H9 (cell line): ENCODE measurements around the gene BRSK2. TPM values are rescaled to one million over a fixed set of nuclear protein-coding genes. Genes with fewer than 3 reads are reported as not detected.
A peak's percentile ranks its signal among the peaks of the same experiment; 100 is the strongest.
"Not testable (repeated sequence)": the region's sequence is repeated elsewhere in the genome, so short reads cannot be mapped to it uniquely, and the experiment has no call there.

ENCODE experiments used
- DNase-seq: peaks from one replicate; pipeline ENCODE4 v3.0.0-alpha.2; 2017
- H2AFZ ChIP-seq: one replicate; pipeline ENCODE4 v1.6.1; 2013; ENCODE audit warnings: mild to moderate bottlenecking, low read length, control low read depth, moderate library complexity
- H2AK5ac ChIP-seq: 2 replicates; pipeline ENCODE4 v1.6.1; 2013; ENCODE audit warnings: low read length, control low read depth, mixed read lengths; ENCODE audit not compliant: insufficient read length
- H2BK120ac ChIP-seq: one replicate; pipeline ENCODE4 v1.6.1; 2013; ENCODE audit warnings: low read depth, mild to moderate bottlenecking, low read length, control low read depth, inconsistent platforms; ENCODE audit not compliant: poor library complexity, severe bottlenecking
- H2BK12ac ChIP-seq: 2 replicates; pipeline ENCODE4 v1.6.1; 2013; ENCODE audit warnings: low read length, control low read depth, mixed read lengths, low read depth; ENCODE audit not compliant: insufficient read length
- H2BK15ac ChIP-seq: 2 replicates; pipeline ENCODE4 v1.6.1; 2013; ENCODE audit warnings: low read depth, low read length, control low read depth
- H2BK20ac ChIP-seq: one replicate; pipeline ENCODE4 v1.6.1; 2013; ENCODE audit warnings: low read depth, mild to moderate bottlenecking, low read length, control low read depth, inconsistent platforms; ENCODE audit not compliant: poor library complexity, severe bottlenecking
- H2BK5ac ChIP-seq: 2 replicates; pipeline ENCODE4 v1.6.1; 2013; ENCODE audit warnings: low read length, control low read depth, mixed read lengths; ENCODE audit not compliant: insufficient read length
- H3K14ac ChIP-seq: 2 replicates; pipeline ENCODE4 v1.6.1; 2013; ENCODE audit warnings: low read length, control low read depth; ENCODE audit not compliant: insufficient read depth
- H3K18ac ChIP-seq: 2 replicates; pipeline ENCODE4 v1.6.1; 2013; ENCODE audit warnings: low read depth, mild to moderate bottlenecking, mixed read lengths, low read length, control low read depth; ENCODE audit not compliant: insufficient read length
- H3K23ac ChIP-seq: 2 replicates; pipeline ENCODE4 v1.6.1; 2013; ENCODE audit warnings: low read length, control low read depth, mixed read lengths, low read depth; ENCODE audit not compliant: insufficient read length
- H3K23me2 ChIP-seq: 2 replicates; pipeline ENCODE4 v1.6.1; 2013; ENCODE audit warnings: low read depth, mild to moderate bottlenecking, mixed read lengths, low read length, control low read depth; ENCODE audit not compliant: insufficient read length, poor library complexity, severe bottlenecking
- H3K27ac ChIP-seq: 2 replicates; pipeline ENCODE4 v1.5.1; 2013; ENCODE audit warnings: low read length, control low read depth, mixed read lengths, low read depth; ENCODE audit not compliant: insufficient read length
- H3K27me3 ChIP-seq: 2 replicates; pipeline ENCODE4 v1.6.1; 2013; ENCODE audit warnings: low read length, control low read depth, inconsistent platforms; ENCODE audit not compliant: insufficient read depth
- H3K4ac ChIP-seq: 2 replicates; pipeline ENCODE4 v1.6.1; 2013; ENCODE audit warnings: low read depth, mild to moderate bottlenecking, control low read depth, inconsistent platforms, low read length, moderate library complexity
- H3K4me1 ChIP-seq: 2 replicates; pipeline ENCODE4 v1.6.1; 2013; ENCODE audit warnings: low read length, control low read depth, inconsistent platforms; ENCODE audit not compliant: insufficient read depth
- H3K4me2 ChIP-seq: 2 replicates; pipeline ENCODE4 v1.6.1; 2013; ENCODE audit warnings: low read length, control low read depth, mixed read lengths; ENCODE audit not compliant: insufficient read length, insufficient read depth
- H3K56ac ChIP-seq: 2 replicates; pipeline ENCODE4 v1.6.1; 2013; ENCODE audit warnings: low read depth, mild to moderate bottlenecking, mixed read lengths, low read length, control low read depth; ENCODE audit not compliant: insufficient read length
- H3K79me1 ChIP-seq: 2 replicates; pipeline ENCODE4 v1.6.1; 2013; ENCODE audit warnings: low read depth, mild to moderate bottlenecking, moderate library complexity, low read length, control low read depth, inconsistent platforms; ENCODE audit not compliant: insufficient read depth, poor library complexity, severe bottlenecking
- H3K79me2 ChIP-seq: 2 replicates; pipeline ENCODE4 v1.6.1; 2013; ENCODE audit warnings: low read length, control low read depth, inconsistent platforms; ENCODE audit not compliant: insufficient read depth
- H3K9ac ChIP-seq: 2 replicates; pipeline ENCODE4 v1.6.1; 2013; ENCODE audit warnings: low read length, control low read depth, mixed read lengths; ENCODE audit not compliant: insufficient read length; ENCODE audit errors: extremely low read depth
- H3K9me3 ChIP-seq: one replicate; pipeline ENCODE4 v1.6.1; 2013; ENCODE audit warnings: low read depth, low read length, inconsistent platforms; ENCODE audit not compliant: control insufficient read depth
- H3T11ph ChIP-seq: one replicate; pipeline ENCODE4 v1.6.1; 2013; ENCODE audit warnings: mild to moderate bottlenecking, low read length, control low read depth, inconsistent platforms
- H4K20me1 ChIP-seq: one replicate; pipeline ENCODE4 v1.6.1; 2013; ENCODE audit not compliant: control insufficient read depth, insufficient read length, insufficient read depth
- H4K5ac ChIP-seq: 2 replicates; pipeline ENCODE4 v1.6.1; 2013; ENCODE audit warnings: low read depth, mild to moderate bottlenecking, mixed read lengths, low read length, control low read depth; ENCODE audit not compliant: insufficient read length
- H4K8ac ChIP-seq: replicated peaks from 2 replicates; pipeline ENCODE4 v1.6.1; 2013; ENCODE audit warnings: low read length, control low read depth, mixed read lengths, low read depth; ENCODE audit not compliant: insufficient read length
- H4K91ac ChIP-seq: 2 replicates; pipeline ENCODE4 v1.6.1; 2013; ENCODE audit warnings: low read depth, mild to moderate bottlenecking, moderate library complexity, mixed read lengths, low read length, control low read depth; ENCODE audit not compliant: insufficient read length
- H3K27ac Mint-ChIP-seq, 3 experiments: 2 replicates in 2 of 3; 3 replicates in 1 of 3; pipeline ENCODE4 v1.8.0; 2020 to 2021; ENCODE audit warnings: mixed read lengths in 3 of 3, mild to moderate bottlenecking in 1 of 3, moderate library complexity in 1 of 3
- H3K27me3 Mint-ChIP-seq: 2 replicates; pipeline ENCODE4 v1.8.0; 2021; ENCODE audit warnings: low read depth, mild to moderate bottlenecking, moderate library complexity, mixed read lengths
- H3K36me3 Mint-ChIP-seq, 3 experiments: 2 replicates in 2 of 3; 3 replicates in 1 of 3; pipeline ENCODE4 v1.8.0; 2020 to 2021; ENCODE audit warnings: low read depth in 3 of 3, mixed read lengths in 3 of 3; ENCODE audit not compliant: insufficient read depth in 1 of 3
- H3K4me1 Mint-ChIP-seq, 2 experiments: 2 replicates each; pipeline ENCODE4 v1.8.0; 2020; ENCODE audit warnings: mixed read lengths in 2 of 2
- H3K4me3 Mint-ChIP-seq, 2 experiments: 2 replicates in 1 of 2; 3 replicates in 1 of 2; pipeline ENCODE4 v1.8.0; 2020 to 2021; ENCODE audit warnings: mild to moderate bottlenecking in 2 of 2, mixed read lengths in 2 of 2, moderate library complexity in 1 of 2
- H3K9me3 Mint-ChIP-seq, 2 experiments: 2 replicates in 1 of 2; 3 replicates in 1 of 2; pipeline ENCODE4 v1.8.0; 2020; ENCODE audit warnings: mild to moderate bottlenecking in 2 of 2, mixed read lengths in 2 of 2, moderate library complexity in 1 of 2
- CTCF ChIP-seq: fragments of 200-600 bp; sonication (generic); conservative IDR thresholded peaks from 3 replicates; pipeline ENCODE4 v1.8.0; 2021; ENCODE audit warnings: antibody characterized with exemption, mild to moderate bottlenecking
- WGBS: extraction: QIAGEN DNeasy Blood & Tissue Kit; methylation state at CpG from one replicate; pipeline ENCODE4 v1.1.7; 2013; ENCODE audit warnings: missing lambda C conversion rate, low lambda C conversion rate, mixed read lengths; ENCODE audit not compliant: insufficient read length; ENCODE audit errors: extremely low coverage; 5-methylcytosine and 5-hydroxymethylcytosine counted together
- total RNA-seq: library from RNA; stranded (reverse); gene quantifications from 2 replicates; pipeline ENCODE4 v1.2.1, GENCODE V29; 2021

The BRSK2 gene
- total RNA-seq, 1 experiment from 2014 or later, result 28.4 TPM

DNA sequence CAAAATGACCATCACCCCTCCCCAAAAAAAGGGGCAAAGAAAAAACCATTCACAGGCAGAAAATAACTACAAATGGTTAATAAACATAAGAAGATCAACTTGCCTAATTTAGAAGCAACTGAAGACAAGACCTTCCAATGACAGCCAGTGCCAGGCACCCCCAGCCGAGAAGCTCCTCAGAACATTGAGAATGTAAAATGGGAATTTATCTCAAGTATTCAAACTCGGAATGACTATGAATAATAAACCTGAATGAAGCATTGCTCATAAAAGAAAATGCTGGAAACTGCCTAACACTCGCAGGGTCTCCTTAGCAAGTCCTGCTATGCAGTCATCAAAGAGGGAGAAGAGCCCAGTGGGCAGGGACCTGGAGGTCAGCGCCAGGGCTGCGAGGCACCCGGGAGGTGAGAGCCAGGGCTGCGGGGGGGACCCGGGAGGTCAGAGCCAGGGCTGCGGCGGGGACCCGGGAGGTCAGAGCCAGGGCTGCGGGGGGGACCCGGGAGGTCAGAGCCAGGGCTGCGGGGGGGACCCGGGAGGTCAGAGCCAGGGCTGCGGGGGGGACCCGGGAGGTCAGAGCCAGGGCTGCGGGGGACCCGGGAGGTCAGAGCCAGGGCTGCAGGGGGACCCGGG lies 120.0 kb downstream of the BRSK2 start:
- Histone ChIP-seq H3K4me1 (peaks cover 5% of the 10 kb centered on the region; the same call in 1 of the 2 replicates), H3K14ac (no peak overlapping the region), H3K27ac (no peak overlapping the region), H3K4ac (no peak overlapping the region), H4K91ac (no peak overlapping the region), H4K8ac (no peak overlapping the region), H3K23me2 (no peaks in the 10 kb centered on the region), H4K5ac (no peak overlapping the region), H2AFZ (no peak overlapping the region), H3K23ac (no peak overlapping the region), H2BK20ac (no peak overlapping the region), H3K79me1 (no peaks in the 10 kb centered on the region), H3K18ac (no peak overlapping the region), H2BK15ac (no peak overlapping the region), H2BK120ac (no peak overlapping the region), H2AK5ac (no peak overlapping the region), H3K79me2 (no peaks in the 10 kb centered on the region; the same call in 1 of the 2 replicates), H3K27me3 (no peaks in the 10 kb centered on the region), H3K56ac (no peak overlapping the region), H2BK12ac (no peak overlapping the region), H3K9me3 (no peaks in the 10 kb centered on the region), H4K20me1 (no peaks in the 10 kb centered on the region), H3K4me2 (no peak overlapping the region), H3T11ph (no peak overlapping the region), H2BK5ac (no peak overlapping the region), H3K9ac (no peak overlapping the region)
- Mint-ChIP-seq H3K9me3 (no peaks in the 10 kb centered on the region), H3K4me1 (peaks cover 22 to 53% of the 10 kb centered on the region in 2 experiments), H3K27ac (peak overlapping the region in 2 of 3 experiments; percentile 8 to 81; a peak in 2 of 7 replicates), H3K36me3 (no peaks in the 10 kb centered on the region), H3K4me3 (no peak overlapping the region), H3K27me3 (no peaks in the 10 kb centered on the region)
- TF ChIP-seq CTCF, result no peak
- DNase-seq, result no peak
- WGBS, result no CpG with 5 or more reads among the region's 20 CpGs

GRCh38 chr11:1510351-1510750 lies 120.6 kb downstream of the BRSK2 start:
- H3K36me3 Mint-ChIP-seq, H2BK12ac ChIP-seq, H3K4me1 ChIP-seq, H3K9ac ChIP-seq, H3K23ac ChIP-seq, H3K79me2 ChIP-seq, H2BK15ac ChIP-seq, H3K14ac ChIP-seq, H3K56ac ChIP-seq, H2BK120ac ChIP-seq, H3K4me2 ChIP-seq, H4K91ac ChIP-seq, H2BK5ac ChIP-seq, H2AFZ ChIP-seq, H4K5ac ChIP-seq, H3T11ph ChIP-seq, H3K79me1 ChIP-seq, H4K20me1 ChIP-seq, H2AK5ac ChIP-seq, H3K23me2 ChIP-seq, H2BK20ac ChIP-seq, H3K9me3 ChIP-seq, H3K27ac ChIP-seq, DNase-seq, H3K27ac Mint-ChIP-seq, H3K18ac ChIP-seq, H3K27me3 ChIP-seq, H3K27me3 Mint-ChIP-seq, H3K4me3 Mint-ChIP-seq, H3K9me3 Mint-ChIP-seq, H3K4ac ChIP-seq, H4K8ac ChIP-seq: not testable (repeated sequence)
- peaks cover 24 to 53% of the 10 kb centered on the region in 2 experiments for H3K4me1 Mint-ChIP-seq
- WGBS, result no CpG with 5 or more reads among the region's 18 CpGs
